HUES48 (cell line): Measurements from ENCODE around the gene PPIC.
A peak's percentile ranks its signal among the peaks of the same experiment; 100 is the strongest.

ENCODE experiments used
- H3K27ac ChIP-seq: one replicate; pipeline ENCODE4 v1.7.0; 2013; ENCODE audit warnings: low read depth, low read length, inconsistent platforms
- H3K27me3 ChIP-seq: 2 replicates; pipeline ENCODE4 v1.6.1; 2013; ENCODE audit warnings: mild to moderate bottlenecking, low read length; ENCODE audit not compliant: control insufficient read depth, insufficient read depth
- H3K36me3 ChIP-seq: 2 replicates; pipeline ENCODE4 v1.6.1; 2013; ENCODE audit warnings: low read length; ENCODE audit not compliant: control insufficient read depth, insufficient read depth
- H3K4me1 ChIP-seq: 2 replicates; pipeline ENCODE4 v1.6.1; 2013; ENCODE audit warnings: mild to moderate bottlenecking, low read length; ENCODE audit not compliant: control insufficient read depth, insufficient read depth
- H3K4me3 ChIP-seq: 2 replicates; pipeline ENCODE4 v1.5.1; 2013; ENCODE audit warnings: mild to moderate bottlenecking, low read depth, low read length
- H3K9ac ChIP-seq: 2 replicates; pipeline ENCODE4 v1.6.1; 2013; ENCODE audit warnings: mild to moderate bottlenecking, low read depth, low read length, moderate library complexity
- H3K9me3 ChIP-seq: 2 replicates; pipeline ENCODE4 v1.6.1; 2013; ENCODE audit warnings: low read length; ENCODE audit not compliant: control insufficient read depth, insufficient read depth

The PPIC gene

GRCh38 chr5:123047706-123048105, 11.2 kb upstream of the PPIC start:
- no peak overlapping the region for H3K27ac ChIP-seq

GRCh38 chr5:123046222-123046621, 9.7 kb upstream of the PPIC start:
- Histone ChIP-seq H3K4me1 (no peaks in the 10 kb centered on the region), H3K4me3 (no peak overlapping the region), H3K9ac (no peak overlapping the region), H3K27ac (no peak overlapping the region), H3K9me3 (no peaks in the 10 kb centered on the region), H3K36me3 (no peaks in the 10 kb centered on the region), H3K27me3 (no peaks in the 10 kb centered on the region)

More at GRCh38 chr5:123047706-123048105, 11.2 kb upstream of the PPIC start:
- H3K27me3 ChIP-seq, result no peaks in the 10 kb centered on the region
- no peaks in the 10 kb centered on the region for H3K4me1 ChIP-seq
- H3K36me3 ChIP-seq, result no peaks in the 10 kb centered on the region
- H3K9ac ChIP-seq, result no peak overlapping the region
- H3K9me3 ChIP-seq, result no peaks in the 10 kb centered on the region
- no peak overlapping the region for H3K4me3 ChIP-seq

GRCh38 chr5:123044926-123045617, 8.5 kb upstream of the PPIC start:
- Histone ChIP-seq H3K4me3 (no peak overlapping the region), H3K9me3 (no peaks in the 10 kb centered on the region), H3K36me3 (no peaks in the 10 kb centered on the region), H3K27me3 (no peaks in the 10 kb centered on the region), H3K9ac (no peak overlapping the region), H3K4me1 (no peaks in the 10 kb centered on the region), H3K27ac (no peak overlapping the region)

GRCh38 chr5:123039673-123040072, 3.1 kb upstream of the PPIC start:
- Histone ChIP-seq H3K4me3 (no peak overlapping the region), H3K9me3 (no peaks in the 10 kb centered on the region), H3K9ac (no peak overlapping the region), H3K27ac (no peak overlapping the region), H3K4me1 (0 out of 2 replicates have a peak, but pooled peaks cover 10% of the 10 kb centered on the region), H3K27me3 (peaks cover 31% of the 10 kb centered on the region), H3K36me3 (no peaks in the 10 kb centered on the region)

- Histone ChIP-seq H3K27me3 (peaks cover 44% of the 10 kb centered on the region), H3K4me3 (peak overlapping the region; percentile 72), H3K27ac (peak overlapping the region; percentile 50), H3K9me3 (no peaks in the 10 kb centered on the region), H3K36me3 (no peaks in the 10 kb centered on the region), H3K4me1 (0 out of 2 replicates have a peak, but pooled peaks cover 11% of the 10 kb centered on the region), H3K9ac (0 out of 2 replicates have a peak overlapping the region, but pooled peaks have one; percentile 26)
Observed at GRCh38 chr5:123037104-123037418, 536 bp upstream of the PPIC start.

GRCh38 chr5:123035918-123036390, 571 bp downstream of the PPIC start:
- peaks cover 18% of the 10 kb centered on the region; the same call in 1 of the 2 replicates for H3K4me1 ChIP-seq
- H3K9ac ChIP-seq, result no peak overlapping the region
- H3K27ac ChIP-seq, result no peak overlapping the region

GRCh38 chr5:123035360-123035917, 1.1 kb downstream of the PPIC start:
- H3K27ac ChIP-seq, result no peak overlapping the region
- H3K4me3 ChIP-seq, result peak overlapping the region; percentile 72
- H3K36me3 ChIP-seq, result no peaks in the 10 kb centered on the region
- peaks cover 44% of the 10 kb centered on the region for H3K27me3 ChIP-seq
- no peak overlapping the region for H3K9ac ChIP-seq
- peaks cover 19% of the 10 kb centered on the region; the same call in 1 of the 2 replicates for H3K4me1 ChIP-seq
- H3K9me3 ChIP-seq, result no peaks in the 10 kb centered on the region

More at GRCh38 chr5:123035918-123036390, 571 bp downstream of the PPIC start:
- H3K36me3 ChIP-seq, result no peaks in the 10 kb centered on the region
- H3K9me3 ChIP-seq, result no peaks in the 10 kb centered on the region
- peaks cover 44% of the 10 kb centered on the region for H3K27me3 ChIP-seq
- peak overlapping the region; percentile 72 for H3K4me3 ChIP-seq

GRCh38 chr5:123033157-123033671, 3.3 kb downstream of the PPIC start:
- H3K4me3 ChIP-seq, result no peak overlapping the region
- H3K27ac ChIP-seq, result no peak overlapping the region
- peaks cover 19% of the 10 kb centered on the region; the same call in 1 of the 2 replicates for H3K4me1 ChIP-seq
- no peaks in the 10 kb centered on the region for H3K9me3 ChIP-seq
- no peaks in the 10 kb centered on the region for H3K36me3 ChIP-seq
- no peak overlapping the region for H3K9ac ChIP-seq
- H3K27me3 ChIP-seq, result peaks cover 36% of the 10 kb centered on the region

- Histone ChIP-seq H3K9ac (no peak overlapping the region), H3K9me3 (no peaks in the 10 kb centered on the region), H3K27ac (no peak overlapping the region), H3K4me3 (no peak overlapping the region), H3K36me3 (no peaks in the 10 kb centered on the region), H3K27me3 (no peaks in the 10 kb centered on the region), H3K4me1 (peaks cover 7% of the 10 kb centered on the region; the same call in 1 of the 2 replicates)
Observed at GRCh38 chr5:123028222-123028621, 8.3 kb downstream of the PPIC start.

GRCh38 chr5:123014689-123015088, 21.8 kb downstream of the PPIC start:
- Histone ChIP-seq H3K4me1 (no peaks in the 10 kb centered on the region), H3K4me3 (no peak overlapping the region), H3K36me3 (no peaks in the 10 kb centered on the region), H3K9ac (no peak overlapping the region), H3K27ac (no peak overlapping the region), H3K27me3 (no peaks in the 10 kb centered on the region), H3K9me3 (no peaks in the 10 kb centered on the region)

- no peak overlapping the region for H3K4me3 ChIP-seq
- no peaks in the 10 kb centered on the region for H3K9me3 ChIP-seq
- H3K27me3 ChIP-seq, result no peaks in the 10 kb centered on the region
- H3K4me1 ChIP-seq, result no peaks in the 10 kb centered on the region; the same call in 1 of the 2 replicates
- H3K9ac ChIP-seq, result no peak overlapping the region
- no peak overlapping the region for H3K27ac ChIP-seq
- H3K36me3 ChIP-seq, result no peaks in the 10 kb centered on the region
Observed at GRCh38 chr5:123012321-123012720, 24.2 kb downstream of the PPIC start.
